ENCODE measurements around the gene CBFA2T3. TPM values are rescaled to one million over a fixed set of nuclear protein-coding genes. Genes with fewer than 3 reads are reported as not detected.

Gene CBFA2T3
- polyA plus RNA-seq, 3 donors = 5.3 to 32.2 (median 6.2) TPM

DNA sequence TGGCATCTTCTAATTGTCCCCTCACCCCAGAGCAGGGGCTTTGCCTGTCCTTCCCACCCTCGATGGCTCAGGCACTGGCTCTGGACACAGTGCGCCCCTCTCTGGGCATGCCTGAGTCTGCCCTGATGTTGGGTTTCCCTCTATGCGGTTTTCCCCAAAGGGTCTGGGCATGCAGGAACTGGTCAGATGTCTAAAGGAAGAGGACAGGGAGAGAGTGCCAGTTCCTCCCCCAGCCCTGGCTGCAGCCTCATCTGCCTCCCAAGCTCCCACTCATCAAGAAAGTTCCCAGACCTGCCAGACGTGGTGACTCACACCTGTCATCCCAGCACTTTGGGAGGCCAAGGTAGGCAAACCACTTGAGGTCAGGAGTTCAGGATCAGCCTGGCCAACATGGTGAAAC is 69.2 kb downstream of the CBFA2T3 start:
- peaks cover 11 to 28% of the 10 kb centered on the region in 2 donors for H3K36me3 Mint-ChIP-seq
- no peak overlapping the region for H3K4me3 ChIP-seq (replicated peaks in 1 of 3; ENCODE audit: low read depth in 2 of 3, low read length in 3 of 3)
- H3K4me2 ChIP-seq (replicated peaks; ENCODE audit: extremely low read depth, low read length, poor library complexity, severe bottlenecking) = no peak overlapping the region
- no peaks in the 10 kb centered on the region for H3K27me3 ChIP-seq (ENCODE audit: control insufficient read depth in 2 of 2, insufficient read depth in 2 of 2, low read length in 2 of 2)
- peaks cover 70% of the 10 kb centered on the region for H3K79me2 ChIP-seq (ENCODE audit: insufficient read depth, low read length)
- H3K27ac Mint-ChIP-seq = no peak overlapping the region
- H3K36me3 ChIP-seq (replicated peaks in 1 of 2; ENCODE audit: control insufficient read depth in 1 of 2, insufficient read depth in 2 of 2, low read length in 2 of 2) = peaks cover 11 to 29% of the 10 kb centered on the region in 2 donors
- H3K4me3 Mint-ChIP-seq = no peak overlapping the region
- intact Hi-C loops (cut with micrococcal nuclease) = no loop called here
- H3K27me3 Mint-ChIP-seq (ENCODE audit: low read depth in 3 of 3) = no peaks in the 10 kb centered on the region
- H3K27ac ChIP-seq (ENCODE audit: low read depth in 1 of 2, low read length in 2 of 2) = no peak overlapping the region
- peaks cover 0 to 8% of the 10 kb centered on the region in 2 donors for H3K4me1 ChIP-seq (ENCODE audit: control insufficient read depth in 1 of 2, insufficient read depth in 2 of 2, low read length in 2 of 2)
- H3K9ac ChIP-seq (ENCODE audit: insufficient read depth, low read length, poor library complexity, severe bottlenecking) = no peak overlapping the region
- H2AFZ ChIP-seq (ENCODE audit: insufficient read depth, low read depth, low read length, poor library complexity, severe bottlenecking) = no peak overlapping the region
- H4K20me1 ChIP-seq (ENCODE audit: insufficient read depth, low read length) = peaks cover 100% of the 10 kb centered on the region
- 81% methylated on average over 4 of the region's 4 CpGs for WGBS (ENCODE audit: insufficient coverage)
- peaks cover 0 to 2% (median 0%) of the 10 kb centered on the region in 7 donors for H3K9me3 Mint-ChIP-seq
- H3K9me3 ChIP-seq (replicated peaks in 1 of 2; ENCODE audit: control insufficient read depth in 1 of 2, insufficient read depth in 1 of 2, low read length in 2 of 2) = no peaks in the 10 kb centered on the region
- peaks cover 9% of the 10 kb centered on the region for H3K4me1 Mint-ChIP-seq
- TF ChIP-seq, protein P1, sequence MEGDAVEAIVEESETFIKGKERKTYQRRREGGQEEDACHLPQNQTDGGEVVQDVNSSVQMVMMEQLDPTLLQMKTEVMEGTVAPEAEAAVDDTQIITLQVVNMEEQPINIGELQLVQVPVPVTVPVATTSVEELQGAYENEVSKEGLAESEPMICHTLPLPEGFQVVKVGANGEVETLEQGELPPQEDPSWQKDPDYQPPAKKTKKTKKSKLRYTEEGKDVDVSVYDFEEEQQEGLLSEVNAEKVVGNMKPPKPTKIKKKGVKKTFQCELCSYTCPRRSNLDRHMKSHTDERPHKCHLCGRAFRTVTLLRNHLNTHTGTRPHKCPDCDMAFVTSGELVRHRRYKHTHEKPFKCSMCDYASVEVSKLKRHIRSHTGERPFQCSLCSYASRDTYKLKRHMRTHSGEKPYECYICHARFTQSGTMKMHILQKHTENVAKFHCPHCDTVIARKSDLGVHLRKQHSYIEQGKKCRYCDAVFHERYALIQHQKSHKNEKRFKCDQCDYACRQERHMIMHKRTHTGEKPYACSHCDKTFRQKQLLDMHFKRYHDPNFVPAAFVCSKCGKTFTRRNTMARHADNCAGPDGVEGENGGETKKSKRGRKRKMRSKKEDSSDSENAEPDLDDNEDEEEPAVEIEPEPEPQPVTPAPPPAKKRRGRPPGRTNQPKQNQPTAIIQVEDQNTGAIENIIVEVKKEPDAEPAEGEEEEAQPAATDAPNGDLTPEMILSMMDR (IDR thresholded peaks at IDR 0.05) = no peak
- no peak for DNase-seq

DNA sequence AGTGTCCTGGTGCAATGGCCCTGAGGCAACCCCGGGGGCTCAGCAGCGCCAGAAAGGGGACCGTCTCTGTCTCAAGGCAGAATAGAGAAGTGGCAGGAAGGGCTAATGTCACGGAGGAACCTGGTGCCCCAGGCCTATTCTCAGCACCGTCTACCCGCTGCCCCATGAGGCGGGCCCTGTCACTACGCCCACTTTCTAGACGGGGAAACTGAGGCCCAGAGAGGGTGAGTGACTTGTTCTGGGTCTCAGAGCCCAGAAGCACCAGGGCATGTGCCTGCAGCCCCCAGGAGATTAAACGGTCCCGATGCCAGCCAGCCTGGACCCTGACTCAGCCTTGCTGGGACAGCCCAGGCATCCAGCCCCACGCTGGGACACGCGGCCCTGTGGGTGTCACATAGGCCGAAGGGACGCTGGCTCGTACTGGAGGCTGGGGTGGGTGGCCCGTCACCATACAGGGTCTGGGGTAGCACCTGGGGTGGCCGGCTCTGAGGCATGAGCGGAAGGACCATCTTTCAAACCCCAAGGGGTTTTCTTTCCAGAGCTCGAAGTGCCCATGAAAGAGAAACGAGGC is 70.4 kb downstream of the CBFA2T3 start:
- no peak overlapping the region for H3K4me3 Mint-ChIP-seq
- Histone ChIP-seq H3K4me1 (ENCODE audit: control insufficient read depth in 1 of 2, insufficient read depth in 2 of 2, low read length in 2 of 2) (peaks cover 0 to 8% of the 10 kb centered on the region in 2 donors), H3K27me3 (ENCODE audit: control insufficient read depth in 2 of 2, insufficient read depth in 2 of 2, low read length in 2 of 2) (no peaks in the 10 kb centered on the region), H3K4me2 (replicated peaks; ENCODE audit: extremely low read depth, low read length, poor library complexity, severe bottlenecking) (no peak overlapping the region), H2AFZ (ENCODE audit: insufficient read depth, low read depth, low read length, poor library complexity, severe bottlenecking) (no peak overlapping the region), H3K9ac (ENCODE audit: insufficient read depth, low read length, poor library complexity, severe bottlenecking) (no peak overlapping the region), H3K4me3 (replicated peaks in 1 of 3; ENCODE audit: low read depth in 2 of 3, low read length in 3 of 3) (no peak overlapping the region), H4K20me1 (ENCODE audit: insufficient read depth, low read length) (peaks cover 100% of the 10 kb centered on the region), H3K36me3 (replicated peaks in 1 of 2; ENCODE audit: control insufficient read depth in 1 of 2, insufficient read depth in 2 of 2, low read length in 2 of 2) (peaks cover 20 to 34% of the 10 kb centered on the region in 2 donors), H3K27ac (ENCODE audit: low read depth in 1 of 2, low read length in 2 of 2) (no peak overlapping the region), H3K79me2 (ENCODE audit: insufficient read depth, low read length) (peaks cover 61% of the 10 kb centered on the region), H3K9me3 (replicated peaks in 1 of 2; ENCODE audit: control insufficient read depth in 1 of 2, insufficient read depth in 1 of 2, low read length in 2 of 2) (no peaks in the 10 kb centered on the region)
- peaks cover 9% of the 10 kb centered on the region for H3K4me1 Mint-ChIP-seq
- DNase-seq = no peak
- intact Hi-C loops (cut with micrococcal nuclease) = no loop called here
- 80% methylated on average over 21 of the region's 22 CpGs for WGBS (ENCODE audit: insufficient coverage)
- no peak overlapping the region for H3K27ac Mint-ChIP-seq
- H3K36me3 Mint-ChIP-seq = peaks cover 9 to 28% of the 10 kb centered on the region in 2 donors
- peaks cover 0 to 2% (median 0%) of the 10 kb centered on the region in 7 donors for H3K9me3 Mint-ChIP-seq
- H3K27me3 Mint-ChIP-seq (ENCODE audit: low read depth in 3 of 3) = no peaks in the 10 kb centered on the region
- TF ChIP-seq, protein P1 (IDR thresholded peaks at IDR 0.05) = no peak

Data from CD14-positive monocyte (primary cell).